Lower leg skin (tissue), 4 donors: ENCODE measurements around the gene TNFAIP1. TPM values are rescaled to one million over a fixed set of nuclear protein-coding genes. Genes with fewer than 3 reads are reported as not detected.
"Not testable (repeated sequence)": the region's sequence is repeated elsewhere in the genome, so short reads cannot be mapped to it uniquely, and the experiment has no call there.

ENCODE experiments used
- DNase-seq, 2 donors: peaks; one replicate each; pipeline ENCODE4 v3.0.0-alpha.2; 2019; ENCODE audit warnings: low spot score in 2 of 2
- H3K4me3 ChIP-seq: fragments of 200-600 bp; sonication (generic); 2 replicates; pipeline ENCODE4 v1.5.1; 2017; ENCODE audit warnings: mild to moderate bottlenecking, low read depth; ENCODE audit not compliant: poor library complexity, severe bottlenecking
- POLR2A ChIP-seq, 2 donors: fragments of 450-650 bp; IDR thresholded peaks; one replicate each; pipeline ENCODE4 v1.6.1; 2016 to 2017; ENCODE audit warnings: antibody characterized with exemption in 2 of 2, mild to moderate bottlenecking in 1 of 2, moderate library complexity in 1 of 2
- WGBS, 2 donors: methylation state at CpG; one replicate each; pipeline ENCODE4 v1.1.5; 2018; 5-methylcytosine and 5-hydroxymethylcytosine counted together
- intact Hi-C: fragments of 100-400 bp; cut with DNase I; formaldehyde crosslinking; loops from one replicate; pipeline ENCODE4 v1.15.0; 2023; ENCODE audit warnings: low total_unique reads
- total RNA-seq, 4 donors: library from RNA; depleted of rRNA; stranded (reverse); fragments of >200 nt; gene quantifications; one replicate each; pipeline ENCODE4 v1.1.0, GENCODE V29; 2016
- TF ChIP-seq, protein P1 (sequence below), 3 donors: fragments of 450-650 bp; IDR thresholded peaks; one replicate each; pipeline ENCODE4 v1.5.1; 2016; ENCODE audit warnings: antibody characterized with exemption in 3 of 3, mild to moderate bottlenecking in 3 of 3, moderate library complexity in 2 of 3

TNFAIP1 gene, protein sequence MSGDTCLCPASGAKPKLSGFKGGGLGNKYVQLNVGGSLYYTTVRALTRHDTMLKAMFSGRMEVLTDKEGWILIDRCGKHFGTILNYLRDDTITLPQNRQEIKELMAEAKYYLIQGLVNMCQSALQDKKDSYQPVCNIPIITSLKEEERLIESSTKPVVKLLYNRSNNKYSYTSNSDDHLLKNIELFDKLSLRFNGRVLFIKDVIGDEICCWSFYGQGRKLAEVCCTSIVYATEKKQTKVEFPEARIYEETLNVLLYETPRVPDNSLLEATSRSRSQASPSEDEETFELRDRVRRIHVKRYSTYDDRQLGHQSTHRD
- total RNA-seq: 10 to 100 TPM; 23.6 to 42.6 (median 36.9) TPM

DNA sequence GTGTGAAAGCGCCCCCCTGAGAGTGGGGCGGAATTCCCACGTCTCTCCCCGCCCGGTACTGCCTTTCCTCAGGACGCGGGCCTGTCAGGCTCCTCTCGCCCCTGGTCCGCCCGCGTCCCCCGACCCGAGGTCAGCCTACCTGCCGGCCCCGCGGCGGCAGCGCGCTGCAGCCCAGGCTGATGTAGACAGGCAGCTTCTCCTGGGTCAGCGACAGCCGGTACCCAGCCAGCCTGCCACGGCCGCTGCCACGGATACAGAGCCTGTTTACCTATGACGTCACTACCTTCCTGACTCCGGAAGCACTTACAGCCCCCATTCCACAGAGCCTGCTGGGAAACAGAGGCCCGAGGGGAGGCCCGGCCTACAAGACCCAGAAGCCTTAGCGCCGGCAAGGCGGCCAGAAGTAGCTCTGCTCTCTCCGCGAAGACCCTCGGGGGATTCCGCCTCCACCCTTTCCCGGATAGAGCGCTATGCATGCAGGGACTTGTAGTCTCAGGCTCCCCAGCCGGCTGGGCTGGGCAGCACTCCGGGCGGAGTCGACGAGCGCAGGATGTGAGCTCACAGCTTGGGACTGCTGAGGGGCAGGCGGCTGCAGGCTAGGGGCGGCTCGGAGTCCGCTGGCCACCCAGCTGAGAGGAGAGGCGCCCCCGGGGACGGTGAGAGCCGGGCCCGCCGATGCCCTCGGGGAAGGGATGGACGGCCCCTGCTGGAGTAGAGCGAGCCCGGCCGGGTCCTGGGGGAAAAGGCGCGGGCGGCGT is at the start of gene TNFAIP1, which contains the start of gene IFT20:
Gene TNFAIP1, plus strand, starts transcription at position 561 of the 758 bp plus-strand sequence. CDS start 3,761 bp downstream, outside the sequence.
Gene IFT20, minus strand, starts transcription at position 272 of the 758 bp plus-strand sequence. CDS start 3,487 bp downstream, outside the sequence.
- H3K4me3 ChIP-seq: peak within 1 kb of the TSS; percentile 80
- peak; percentile 99 for DNase-seq
- WGBS, 2 donors: 1% methylated on average over 57 to 59 of the region's 62 CpGs
- TF ChIP-seq, protein P1, sequence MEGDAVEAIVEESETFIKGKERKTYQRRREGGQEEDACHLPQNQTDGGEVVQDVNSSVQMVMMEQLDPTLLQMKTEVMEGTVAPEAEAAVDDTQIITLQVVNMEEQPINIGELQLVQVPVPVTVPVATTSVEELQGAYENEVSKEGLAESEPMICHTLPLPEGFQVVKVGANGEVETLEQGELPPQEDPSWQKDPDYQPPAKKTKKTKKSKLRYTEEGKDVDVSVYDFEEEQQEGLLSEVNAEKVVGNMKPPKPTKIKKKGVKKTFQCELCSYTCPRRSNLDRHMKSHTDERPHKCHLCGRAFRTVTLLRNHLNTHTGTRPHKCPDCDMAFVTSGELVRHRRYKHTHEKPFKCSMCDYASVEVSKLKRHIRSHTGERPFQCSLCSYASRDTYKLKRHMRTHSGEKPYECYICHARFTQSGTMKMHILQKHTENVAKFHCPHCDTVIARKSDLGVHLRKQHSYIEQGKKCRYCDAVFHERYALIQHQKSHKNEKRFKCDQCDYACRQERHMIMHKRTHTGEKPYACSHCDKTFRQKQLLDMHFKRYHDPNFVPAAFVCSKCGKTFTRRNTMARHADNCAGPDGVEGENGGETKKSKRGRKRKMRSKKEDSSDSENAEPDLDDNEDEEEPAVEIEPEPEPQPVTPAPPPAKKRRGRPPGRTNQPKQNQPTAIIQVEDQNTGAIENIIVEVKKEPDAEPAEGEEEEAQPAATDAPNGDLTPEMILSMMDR (IDR thresholded peaks at IDR 0.05): no peak
- peak in 1 of 2 donors; percentile 44 for TF ChIP-seq POLR2A (IDR thresholded peaks at IDR 0.05)
- intact Hi-C loops: no loop called here

DNA sequence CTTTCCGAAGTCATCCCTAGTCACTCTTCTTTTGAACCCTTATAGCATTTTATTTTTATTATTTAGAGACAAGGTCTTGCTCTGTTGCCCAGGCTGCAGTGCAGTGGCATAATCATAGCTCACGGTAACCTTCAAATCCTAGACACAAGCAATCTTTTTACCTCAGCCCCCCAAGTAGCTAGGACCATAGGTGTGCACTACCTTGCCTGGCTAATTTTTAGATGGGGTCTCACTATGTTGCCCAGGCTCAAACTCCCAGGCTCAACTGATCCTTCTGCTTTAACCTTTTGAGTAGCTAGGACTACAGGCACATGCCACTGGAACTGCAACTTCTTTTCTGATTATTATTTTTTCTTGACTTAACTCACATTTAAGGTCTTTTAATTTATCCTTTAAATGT is 49.6 kb upstream of the TNFAIP1 start:
- DNase-seq: peak in 1 of 2 donors; percentile 6
- 95 to 97% methylated on average over 2 of the region's 2 CpGs for WGBS, 2 donors
- no peak overlapping the region for H3K4me3 ChIP-seq
- intact Hi-C loops: no loop called here
- TF ChIP-seq POLR2A (IDR thresholded peaks at IDR 0.05): no peak
- TF ChIP-seq, protein P1 (IDR thresholded peaks at IDR 0.05): no peak

DNA sequence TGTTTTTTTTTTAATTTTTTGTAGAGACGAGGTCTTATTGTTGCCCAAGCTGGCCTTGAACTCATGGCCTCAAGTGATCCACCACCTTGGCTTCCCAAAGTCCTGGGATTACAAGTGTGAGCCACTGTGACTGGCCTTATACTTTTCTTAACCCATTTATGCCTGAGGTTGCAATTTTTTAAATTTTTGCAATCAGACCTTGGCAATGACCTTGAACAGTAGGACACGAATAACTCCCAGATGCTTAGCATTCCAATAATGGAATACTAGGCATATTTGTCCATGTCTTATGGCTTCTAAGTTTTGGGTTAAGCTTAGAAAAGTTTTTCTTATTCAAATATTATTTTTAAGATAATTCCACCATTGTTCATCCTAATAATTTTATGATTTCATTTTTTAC is 44.9 kb upstream of the TNFAIP1 start:
- WGBS, 2 donors: 58 to 81% methylated on average over 2 of the region's 2 CpGs
- no peak overlapping the region for H3K4me3 ChIP-seq
- intact Hi-C loops: no loop called here
- no peak for DNase-seq
- TF ChIP-seq POLR2A (IDR thresholded peaks at IDR 0.05): no peak
- TF ChIP-seq, protein P1 (IDR thresholded peaks at IDR 0.05): no peak

DNA sequence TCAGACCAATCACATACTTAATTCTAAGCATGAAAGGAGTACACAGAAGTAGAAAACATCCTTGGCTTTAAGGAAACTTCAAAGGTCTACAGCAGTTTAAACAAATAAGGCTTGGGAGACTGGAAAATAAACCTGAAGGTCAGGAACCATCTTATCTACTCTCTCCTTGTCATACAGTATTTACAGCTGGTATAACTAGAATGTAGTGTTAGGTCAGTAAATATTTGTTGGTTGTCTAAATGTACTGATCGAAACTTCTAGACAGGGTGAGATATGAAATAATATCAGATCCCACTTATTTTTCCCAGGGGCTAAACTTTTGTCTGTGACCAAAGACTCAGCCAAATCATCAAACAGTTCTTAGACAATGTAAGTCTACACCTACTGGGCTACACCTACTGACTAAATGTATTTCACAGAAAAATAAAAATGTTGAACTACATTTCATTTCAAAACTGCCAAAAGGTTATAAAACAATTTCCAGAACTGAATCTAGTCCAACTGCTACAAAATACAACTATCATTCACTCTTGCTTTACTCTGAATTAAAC is 43.7 kb upstream of the TNFAIP1 start:
- no peak for DNase-seq
- no peak overlapping the region for H3K4me3 ChIP-seq
- WGBS, 2 donors: 64 to 70% methylated on average over 1 of the region's 1 CpG
- intact Hi-C loops: no loop called here
- no peak for TF ChIP-seq POLR2A (IDR thresholded peaks at IDR 0.05)
- TF ChIP-seq, protein P1 (IDR thresholded peaks at IDR 0.05): no peak

DNA sequence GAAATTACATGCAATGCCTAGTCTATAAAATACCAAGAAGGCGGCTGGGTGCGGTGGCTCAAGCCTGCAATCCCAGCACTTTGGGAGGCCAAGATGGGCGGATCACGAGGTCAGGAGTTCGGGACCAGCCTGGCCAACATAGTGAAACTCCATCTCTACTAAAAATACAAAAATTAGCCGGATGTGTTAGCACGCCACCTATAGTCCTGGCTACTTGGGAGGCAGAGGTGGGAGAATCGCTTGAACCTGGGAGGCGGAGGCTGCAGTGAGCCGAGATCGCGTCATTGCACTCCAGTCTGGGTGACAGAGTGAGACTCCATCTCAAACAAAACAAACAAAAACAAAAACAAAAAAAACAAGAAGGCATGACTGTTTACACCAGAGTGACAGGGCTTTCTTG is 42.7 kb upstream of the TNFAIP1 start:
- H3K4me3 ChIP-seq, intact Hi-C loops, DNase-seq: not testable (repeated sequence)
- WGBS, 2 donors: 80 to 84% methylated on average over 12 of the region's 12 CpGs

DNA sequence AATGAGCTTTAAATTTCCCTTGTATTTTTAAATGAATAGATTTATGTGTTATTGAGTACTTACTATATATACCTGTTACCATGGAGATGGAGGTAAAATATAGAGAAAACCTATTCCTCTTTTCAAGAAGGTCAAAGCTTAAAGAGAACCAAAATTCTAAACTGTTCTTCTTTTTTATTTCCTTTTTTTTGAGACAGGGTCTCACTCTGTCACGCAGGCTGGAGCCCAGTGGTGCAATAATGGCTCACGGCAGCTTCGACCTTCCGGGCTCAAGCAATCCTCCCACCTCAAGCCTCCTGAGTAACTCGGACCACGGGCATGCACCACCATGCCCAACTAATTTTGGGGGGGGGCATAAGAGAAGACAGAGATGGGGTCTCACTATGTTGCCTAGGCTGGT is 41.6 kb upstream of the TNFAIP1 start:
- no peak overlapping the region for H3K4me3 ChIP-seq
- TF ChIP-seq, protein P1 (IDR thresholded peaks at IDR 0.05): no peak
- no peak for TF ChIP-seq POLR2A (IDR thresholded peaks at IDR 0.05)
- WGBS, 2 donors: 81 to 93% methylated on average over 6 of the region's 6 CpGs
- DNase-seq: no peak
- intact Hi-C loops: no loop called here
